ENCODE data around the gene USP48.

DNA sequence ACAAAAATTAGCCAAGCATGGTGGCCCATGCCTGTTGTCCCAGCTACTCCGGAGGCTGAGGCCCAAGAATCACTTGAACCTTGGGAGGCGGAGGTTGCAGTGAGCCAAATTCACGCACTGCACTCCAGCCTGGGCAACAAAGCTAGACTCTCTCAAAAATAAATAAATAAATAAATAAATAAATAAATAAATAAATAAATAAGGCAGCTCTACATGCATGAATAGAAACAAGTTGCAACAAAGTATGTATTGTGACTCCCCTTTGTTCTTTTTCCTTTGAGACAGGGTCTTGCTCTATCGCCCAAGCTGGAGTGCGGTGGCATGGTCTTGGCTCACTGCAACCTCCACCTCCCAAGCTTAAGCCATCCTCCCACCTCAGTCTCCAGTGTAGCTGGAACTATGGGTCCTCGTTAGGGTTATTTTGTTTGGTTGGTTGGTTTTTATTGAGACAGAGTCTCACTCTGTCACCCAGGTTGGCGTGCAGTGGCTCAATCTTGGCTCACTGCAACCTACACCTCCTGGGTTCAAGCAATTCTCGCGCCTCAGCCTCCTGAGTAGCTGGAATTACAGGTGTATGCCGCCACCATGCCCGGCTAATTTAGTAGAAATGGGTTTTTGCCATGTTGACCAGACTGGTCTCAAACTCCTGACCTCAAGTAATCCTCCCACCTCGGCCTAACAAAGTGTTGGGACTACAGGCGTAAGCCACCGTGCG is 8.0 kb downstream of the USP48 start:
- TF ChIP-seq POLR2A (IDR thresholded peaks at IDR 0.05; ENCODE audit: low read depth, low read length) = no peak
- TF ChIP-seq ELK1 (IDR thresholded peaks at IDR 0.05; ENCODE audit: low read depth, low read length) = no peak
- TF ChIP-seq EZH2 (IDR thresholded peaks at IDR 0.05; ENCODE audit: borderline replicate concordance, control insufficient read depth, low read depth, low read length) = no peak
- peak; percentile 39; the same call in 1 of the 2 replicates for TF ChIP-seq POLR2AphosphoS5 (IDR thresholded peaks at IDR 0.05; ENCODE audit: low read length)

All from GM12878 (cell line).